Stimulated activated CD4-positive, alpha-beta T cell treated with anti-CD3 and anti-CD28 coated beads, Interleukin-1b, Interleukin-23, amount 100 ng/mL, for 1 hour (primary cell): ENCODE measurements around the gene IMPG2.

Experiments used
- DNase-seq, 2 donors: peaks; one replicate each; pipeline ENCODE4 v3.0.0-alpha.2; 2020; ENCODE audit warnings: low read depth in 2 of 2

Gene IMPG2

GRCh38 chr3:101240719-101241399, 79.5 kb downstream of the IMPG2 start:
- no peak for DNase-seq

- no peak for DNase-seq
Measured at GRCh38 chr3:101235048-101235447, 85.3 kb downstream of the IMPG2 start.

- no peak for DNase-seq
Measured at GRCh38 chr3:101230618-101231017, 89.8 kb downstream of the IMPG2 start.

GRCh38 chr3:101229681-101230080, 90.7 kb downstream of the IMPG2 start:
- DNase-seq: no peak

GRCh38 chr3:101228441-101228840, 91.9 kb downstream of the IMPG2 start:
- no peak for DNase-seq

- DNase-seq: no peak
Measured at GRCh38 chr3:101224739-101225138, 95.6 kb downstream of the IMPG2 start.

GRCh38 chr3:101223016-101223415, 97.4 kb downstream of the IMPG2 start:
- DNase-seq: no peak

- DNase-seq: no peak
Measured at GRCh38 chr3:101219842-101220560, 100.4 kb downstream of the IMPG2 start.

- no peak for DNase-seq
Measured at GRCh38 chr3:101217472-101218245, 102.7 kb downstream of the IMPG2 start.

GRCh38 chr3:101216710-101217465, 103.5 kb downstream of the IMPG2 start:
- no peak for DNase-seq

GRCh38 chr3:101212730-101213129, 107.6 kb downstream of the IMPG2 start:
- DNase-seq: no peak

GRCh38 chr3:101204246-101204645, 116.1 kb downstream of the IMPG2 start:
- DNase-seq: no peak

GRCh38 chr3:101203411-101203810, 117.0 kb downstream of the IMPG2 start:
- DNase-seq: no peak

- DNase-seq: no peak
Measured at GRCh38 chr3:101202640-101203039, 117.7 kb downstream of the IMPG2 start.

GRCh38 chr3:101200461-101200860, 119.9 kb downstream of the IMPG2 start:
- no peak for DNase-seq

GRCh38 chr3:101195951-101196713, 124.2 kb downstream of the IMPG2 start:
- DNase-seq: no peak

- no peak for DNase-seq
Measured at GRCh38 chr3:101194392-101194791, 126.0 kb downstream of the IMPG2 start.

- DNase-seq: no peak
Measured at GRCh38 chr3:101193957-101194356, 126.4 kb downstream of the IMPG2 start.

- DNase-seq: no peak
Measured at GRCh38 chr3:101189796-101190195, 130.6 kb downstream of the IMPG2 start.

GRCh38 chr3:101189176-101189575, 131.2 kb downstream of the IMPG2 start:
- DNase-seq: no peak

GRCh38 chr3:101185341-101185740, 135.0 kb downstream of the IMPG2 start:
- no peak for DNase-seq
